Measurements from ENCODE around the gene MCCD1. TPM values are rescaled to one million over a fixed set of nuclear protein-coding genes. Genes with fewer than 3 reads are reported as not detected.

The MCCD1 gene
- polyA plus RNA-seq, 1 experiment: not detected

GRCh38 chr6:31541059-31541657 lies 12.4 kb downstream of the MCCD1 start:
- H3K4me3 ChIP-seq (ENCODE audit: low read depth, low read length): peak overlapping the region; percentile 92
- TF ChIP-seq, protein P1, sequence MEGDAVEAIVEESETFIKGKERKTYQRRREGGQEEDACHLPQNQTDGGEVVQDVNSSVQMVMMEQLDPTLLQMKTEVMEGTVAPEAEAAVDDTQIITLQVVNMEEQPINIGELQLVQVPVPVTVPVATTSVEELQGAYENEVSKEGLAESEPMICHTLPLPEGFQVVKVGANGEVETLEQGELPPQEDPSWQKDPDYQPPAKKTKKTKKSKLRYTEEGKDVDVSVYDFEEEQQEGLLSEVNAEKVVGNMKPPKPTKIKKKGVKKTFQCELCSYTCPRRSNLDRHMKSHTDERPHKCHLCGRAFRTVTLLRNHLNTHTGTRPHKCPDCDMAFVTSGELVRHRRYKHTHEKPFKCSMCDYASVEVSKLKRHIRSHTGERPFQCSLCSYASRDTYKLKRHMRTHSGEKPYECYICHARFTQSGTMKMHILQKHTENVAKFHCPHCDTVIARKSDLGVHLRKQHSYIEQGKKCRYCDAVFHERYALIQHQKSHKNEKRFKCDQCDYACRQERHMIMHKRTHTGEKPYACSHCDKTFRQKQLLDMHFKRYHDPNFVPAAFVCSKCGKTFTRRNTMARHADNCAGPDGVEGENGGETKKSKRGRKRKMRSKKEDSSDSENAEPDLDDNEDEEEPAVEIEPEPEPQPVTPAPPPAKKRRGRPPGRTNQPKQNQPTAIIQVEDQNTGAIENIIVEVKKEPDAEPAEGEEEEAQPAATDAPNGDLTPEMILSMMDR (IDR thresholded peaks at IDR 0.05; ENCODE audit: low read depth, low read length): no peak
- DNase-seq (ENCODE audit: low read depth, low spot score): no peak
- CTCF ChIA-PET: interaction anchor here (0.6 to 14.1 kb wide), 5 partner anchors 39 to 120 kb away, joined by 4 to 388 read pairs (median 6); partner anchors contain the start of genes C6orf47 and NCR3
- H3K27ac ChIP-seq (ENCODE audit: low read depth, low read length): peak overlapping the region; percentile 95
- no peaks in the 10 kb centered on the region for H3K27me3 ChIP-seq (ENCODE audit: control insufficient read depth, insufficient read depth, low read length)
- no peaks in the 10 kb centered on the region for H3K9me3 ChIP-seq (ENCODE audit: control insufficient read depth, insufficient read depth, low read length)
- POLR2A ChIA-PET: interaction anchor here (0.5 to 2.2 kb wide), 9 partner anchors 9 to 79 kb away, joined by 3 to 24 read pairs (median 4); partner anchors contain the start of gene MCCD1

- peak; percentile 93 for DNase-seq (ENCODE audit: low read depth, low spot score)
- Histone ChIP-seq H3K9me3 (ENCODE audit: control insufficient read depth, insufficient read depth, low read length) (no peaks in the 10 kb centered on the region), H3K27me3 (ENCODE audit: control insufficient read depth, insufficient read depth, low read length) (no peaks in the 10 kb centered on the region), H3K27ac (ENCODE audit: low read depth, low read length) (peak within 1 kb of the TSS; percentile 95), H3K4me3 (ENCODE audit: low read depth, low read length) (peak within 1 kb of the TSS; percentile 92)
- CTCF ChIA-PET: interaction anchor here (0.7 to 14.1 kb wide), 5 partner anchors 39 to 863 kb away, joined by 3 to 388 read pairs (median 5); partner anchors contain the start of gene NCR3
- POLR2A ChIA-PET: interaction anchor here (1.0 to 2.2 kb wide), 8 partner anchors 10 to 79 kb away, joined by 3 to 24 read pairs (median 5); partner anchors contain the start of gene MCCD1
- TF ChIP-seq, protein P1 (IDR thresholded peaks at IDR 0.05; ENCODE audit: low read depth, low read length): no peak
Measured at GRCh38 chr6:31541658-31542521, 13.1 kb downstream of the MCCD1 start, which contains the start of gene DDX39B. TSS of gene DDX39B (minus strand) at chr6:31542003. CDS start at chr6:31540532, 1,471 bp downstream.

GRCh38 chr6:31543639-31544038 lies 14.9 kb downstream of the MCCD1 start:
- no peaks in the 10 kb centered on the region for H3K27me3 ChIP-seq (ENCODE audit: control insufficient read depth, insufficient read depth, low read length)
- POLR2A ChIA-PET: no interaction called here
- H3K9me3 ChIP-seq (ENCODE audit: control insufficient read depth, insufficient read depth, low read length): peaks cover 3% of the 10 kb centered on the region; the same call in 1 of the 2 replicates
- DNase-seq (ENCODE audit: low read depth, low spot score): no peak
- H3K4me3 ChIP-seq (ENCODE audit: low read depth, low read length): no peak overlapping the region
- TF ChIP-seq, protein P1 (IDR thresholded peaks at IDR 0.05; ENCODE audit: low read depth, low read length): no peak
- CTCF ChIA-PET: interaction anchor here (1.0 to 14.1 kb wide), 2 partner anchors 37 to 54 kb away, joined by 4 to 388 read pairs; partner anchors contain the start of gene NCR3
- H3K27ac ChIP-seq (ENCODE audit: low read depth, low read length): no peak overlapping the region

DNA sequence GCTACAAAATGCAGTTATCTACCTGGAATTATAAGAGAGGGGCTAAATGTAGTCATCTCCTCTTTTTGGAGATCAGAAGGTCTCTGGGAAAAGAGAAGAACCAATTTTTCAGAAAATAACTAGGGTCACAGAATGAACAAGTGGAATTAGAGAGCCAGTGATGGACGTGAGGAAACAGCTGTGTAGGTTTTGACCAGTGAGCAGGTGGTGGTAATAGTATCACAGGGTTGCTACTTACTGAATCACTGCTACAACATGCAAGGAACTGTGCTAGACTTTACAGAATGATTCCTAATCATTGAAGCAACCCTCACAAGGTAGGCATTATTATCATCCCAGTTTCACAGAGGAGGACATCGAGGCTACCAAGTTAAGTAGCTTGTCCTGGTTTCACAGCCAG lies 15.9 kb downstream of the MCCD1 start:
- ChIA-PET CTCF (interaction anchor here (0.5 to 14.1 kb wide), 2 partner anchors 52 to 53 kb away, joined by 3 to 388 read pairs; partner anchors contain the start of gene NCR3), POLR2A (no interaction called here)
- Histone ChIP-seq H3K27ac (ENCODE audit: low read depth, low read length) (no peak overlapping the region), H3K9me3 (ENCODE audit: control insufficient read depth, insufficient read depth, low read length) (peaks cover 3% of the 10 kb centered on the region; the same call in 1 of the 2 replicates), H3K27me3 (ENCODE audit: control insufficient read depth, insufficient read depth, low read length) (no peaks in the 10 kb centered on the region), H3K4me3 (ENCODE audit: low read depth, low read length) (no peak overlapping the region)
- TF ChIP-seq, protein P1 (IDR thresholded peaks at IDR 0.05; ENCODE audit: low read depth, low read length): no peak
- DNase-seq (ENCODE audit: low read depth, low spot score): no peak
